GM21825 (cell line): ENCODE data around the gene ERO1A.
"Not testable (repeated sequence)": the region's sequence is repeated elsewhere in the genome, so short reads cannot be mapped to it uniquely, and the experiment has no call there.

ENCODE experiments used
- ATAC-seq: cut with Tn5 transposase; IDR thresholded peaks from one replicate; pipeline ENCODE4 v1.9.1; 2021; ENCODE audit warnings: mild to moderate bottlenecking, moderate library complexity; ENCODE audit not compliant: unreplicated experiment

ERO1A gene, protein sequence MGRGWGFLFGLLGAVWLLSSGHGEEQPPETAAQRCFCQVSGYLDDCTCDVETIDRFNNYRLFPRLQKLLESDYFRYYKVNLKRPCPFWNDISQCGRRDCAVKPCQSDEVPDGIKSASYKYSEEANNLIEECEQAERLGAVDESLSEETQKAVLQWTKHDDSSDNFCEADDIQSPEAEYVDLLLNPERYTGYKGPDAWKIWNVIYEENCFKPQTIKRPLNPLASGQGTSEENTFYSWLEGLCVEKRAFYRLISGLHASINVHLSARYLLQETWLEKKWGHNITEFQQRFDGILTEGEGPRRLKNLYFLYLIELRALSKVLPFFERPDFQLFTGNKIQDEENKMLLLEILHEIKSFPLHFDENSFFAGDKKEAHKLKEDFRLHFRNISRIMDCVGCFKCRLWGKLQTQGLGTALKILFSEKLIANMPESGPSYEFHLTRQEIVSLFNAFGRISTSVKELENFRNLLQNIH

GRCh38 chr14:52695481-52696091, at the start of gene ERO1A:
ERO1A (minus strand) TSS chr14:52695558; CDS start chr14:52695481, 77 bp downstream.
- ATAC-seq: peak; percentile 75

DNA sequence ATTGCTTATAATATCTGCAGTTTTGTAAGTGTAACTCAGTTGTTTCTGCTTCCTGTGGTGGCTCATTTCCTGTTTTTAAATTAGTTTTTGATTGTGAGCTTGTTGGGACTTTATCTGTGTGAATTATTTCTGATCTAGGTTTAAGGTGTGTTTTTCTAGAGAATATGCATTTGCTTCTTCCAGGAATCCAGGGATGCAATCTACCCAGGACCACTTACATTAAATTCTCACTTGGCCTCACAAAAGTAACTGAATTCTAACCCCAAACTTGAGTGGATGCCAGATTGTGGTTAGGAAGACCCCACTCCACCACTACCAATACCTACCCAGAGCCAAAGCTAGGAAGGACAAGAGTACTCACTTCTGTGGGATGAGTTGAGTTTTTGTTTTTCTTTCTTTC, 46.5 kb upstream of the ERO1A start:
- peak; percentile 23 for ATAC-seq

DNA sequence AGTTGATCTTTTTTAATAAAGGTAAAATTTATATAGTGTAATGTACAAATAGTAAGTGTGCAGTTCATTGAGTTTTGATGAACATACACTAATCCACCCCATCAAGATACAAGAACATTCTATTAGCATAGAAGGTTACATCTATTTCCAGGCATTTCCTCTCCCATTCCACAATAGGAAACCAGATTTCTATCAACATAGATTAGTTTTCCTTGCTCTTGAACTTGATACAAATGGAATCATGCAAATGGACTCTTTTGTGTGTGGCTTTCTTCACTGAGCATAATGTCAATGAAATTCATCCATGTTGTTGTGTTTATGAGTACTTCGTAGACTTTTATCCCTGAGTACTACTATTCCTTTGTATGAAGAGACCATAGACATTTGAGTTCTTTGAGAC, 45.4 kb upstream of the ERO1A start:
- ATAC-seq: no peak

DNA sequence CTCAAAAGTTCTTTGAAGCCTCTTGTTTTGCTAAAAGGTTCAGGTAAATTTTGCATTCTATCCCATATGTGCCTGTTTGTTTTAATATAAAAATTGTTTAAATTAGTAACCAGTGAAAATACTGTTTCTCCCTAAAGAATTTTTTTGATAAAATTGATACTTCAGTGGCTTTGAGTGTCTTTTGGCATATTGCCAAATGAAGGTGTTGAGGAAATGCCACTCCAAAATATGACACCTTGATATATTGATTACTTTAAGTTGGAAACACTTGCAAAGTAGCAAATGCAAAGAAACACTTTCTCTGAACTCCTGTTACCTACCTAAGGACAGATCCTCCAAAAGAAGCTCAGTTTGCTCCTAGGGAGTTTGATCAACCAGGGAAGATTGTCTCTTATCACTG, 43.1 kb upstream of the ERO1A start:
- no peak for ATAC-seq

DNA sequence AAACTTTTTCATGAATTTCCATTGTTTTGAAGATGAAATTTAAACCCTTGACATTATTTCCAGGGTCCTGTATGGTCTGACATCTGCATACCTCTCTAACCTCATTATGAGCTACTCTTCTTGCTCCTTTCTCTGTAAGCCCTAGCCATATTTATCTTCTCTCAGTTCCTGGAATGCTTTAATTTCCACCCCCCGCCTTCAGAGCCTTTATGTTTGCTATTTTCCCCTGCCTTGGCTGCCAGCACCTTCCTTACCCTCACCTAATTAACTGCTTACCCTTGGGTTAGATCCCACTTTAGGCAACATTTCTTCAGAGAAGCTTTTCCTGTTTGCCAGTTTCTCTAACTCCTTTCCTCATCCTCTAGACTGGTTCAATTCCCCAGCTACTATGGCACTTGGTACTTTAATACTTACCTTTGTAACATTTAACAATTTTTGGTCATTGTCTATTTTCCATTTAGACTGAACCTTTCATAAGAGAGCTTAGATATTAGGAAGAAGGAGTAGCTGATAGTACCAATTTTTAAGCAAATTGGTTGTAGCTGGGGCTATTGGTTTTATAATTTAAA, 40.6 kb upstream of the ERO1A start:
- no peak for ATAC-seq

DNA sequence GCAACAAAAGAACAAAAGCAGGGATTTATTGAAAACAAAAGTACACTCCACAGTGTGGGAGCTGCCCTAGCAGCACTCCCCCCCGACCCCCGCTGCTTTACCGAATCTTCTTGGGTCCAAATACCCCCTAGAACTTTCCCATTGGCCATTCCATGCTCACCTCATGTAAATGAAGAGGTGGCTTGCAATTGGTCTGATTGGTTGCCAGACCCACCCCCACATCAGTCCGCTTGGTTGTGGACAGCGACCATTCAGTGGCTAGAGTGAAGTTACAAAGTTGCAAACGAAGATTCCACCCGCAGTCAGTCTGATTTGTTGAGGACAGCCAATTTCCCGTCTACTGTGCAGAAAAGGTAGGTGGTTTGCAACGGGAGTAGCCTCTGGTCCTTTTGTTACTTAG, 38.5 kb upstream of the ERO1A start:
- ATAC-seq: no peak

DNA sequence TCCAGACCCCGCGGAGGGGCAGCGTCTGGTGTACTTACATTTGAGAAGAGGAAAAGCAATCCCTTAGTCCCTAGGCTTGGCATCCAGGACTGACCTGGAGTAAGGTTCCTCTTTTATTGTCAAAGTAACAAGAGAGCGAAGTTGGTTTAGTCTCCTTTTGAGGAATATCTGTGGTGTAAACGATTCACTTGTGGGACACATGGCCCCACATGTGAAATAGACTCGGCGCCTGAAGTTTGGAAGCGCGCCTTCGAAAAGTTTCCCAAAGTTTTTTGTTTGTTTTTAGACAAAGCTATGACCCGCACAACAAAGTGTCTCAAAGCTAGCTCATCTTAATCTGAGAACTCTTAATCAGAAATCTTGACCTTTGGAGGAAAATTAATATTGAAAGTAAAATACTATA, 35.4 kb upstream of the ERO1A start:
- no peak for ATAC-seq

- ATAC-seq: peak; percentile 94
Measured at GRCh38 chr14:52729925-52730708, 34.8 kb upstream of the ERO1A start, which contains the start of gene STYX. STYX (plus strand) TSS chr14:52730166; CDS start chr14:52730475, 309 bp downstream.

DNA sequence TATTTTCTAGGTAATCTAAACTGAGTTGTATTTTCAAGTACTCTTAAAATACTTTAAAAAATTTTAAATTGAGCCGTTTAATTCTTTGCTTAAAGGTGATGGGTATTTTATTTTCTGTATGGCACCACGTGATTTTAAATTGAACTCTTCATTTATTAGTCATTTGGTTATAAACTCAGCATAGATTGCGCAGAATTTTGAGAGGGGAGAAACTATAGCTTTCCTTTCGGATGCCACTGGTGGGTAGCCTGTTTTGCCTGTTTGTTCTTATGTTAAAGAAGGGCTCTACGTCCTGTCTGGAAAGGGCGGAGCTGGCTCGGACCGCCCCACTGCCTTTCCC, 34.2 kb upstream of the ERO1A start:
- no peak for ATAC-seq

DNA sequence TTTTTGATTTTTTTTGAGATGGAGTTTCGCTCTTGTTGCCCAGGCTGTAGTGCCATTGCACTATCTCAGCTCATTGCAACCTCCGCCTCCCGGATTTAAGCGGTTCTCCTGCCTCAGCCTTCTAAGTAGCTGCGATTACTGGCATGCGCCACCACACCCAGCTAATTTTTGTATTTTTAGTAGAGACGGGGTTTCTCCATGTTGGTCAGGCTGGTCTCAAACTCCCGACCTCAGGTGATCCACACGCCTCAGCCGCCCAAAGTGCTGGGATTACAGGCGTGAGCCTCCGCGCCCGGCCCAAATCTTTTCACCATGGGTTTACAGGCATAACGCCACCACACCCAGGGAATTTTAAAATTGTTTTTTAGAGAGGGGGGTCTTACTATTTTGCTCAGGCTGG, 33.7 kb upstream of the ERO1A start:
- ATAC-seq: not testable (repeated sequence)

DNA sequence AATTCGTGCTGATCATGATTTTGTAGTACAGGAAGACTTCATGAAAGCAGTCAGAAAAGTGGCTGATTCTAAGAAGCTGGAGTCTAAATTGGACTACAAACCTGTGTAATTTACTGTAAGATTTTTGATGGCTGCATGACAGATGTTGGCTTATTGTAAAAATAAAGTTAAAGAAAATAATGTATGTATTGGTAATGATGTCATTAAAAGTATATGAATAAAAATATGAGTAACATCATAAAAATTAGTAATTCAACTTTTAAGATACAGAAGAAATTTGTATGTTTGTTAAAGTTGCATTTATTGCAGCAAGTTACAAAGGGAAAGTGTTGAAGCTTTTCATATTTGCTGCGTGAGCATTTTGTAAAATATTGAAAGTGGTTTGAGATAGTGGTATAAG, 32.2 kb upstream of the ERO1A start:
- not testable (repeated sequence) for ATAC-seq

DNA sequence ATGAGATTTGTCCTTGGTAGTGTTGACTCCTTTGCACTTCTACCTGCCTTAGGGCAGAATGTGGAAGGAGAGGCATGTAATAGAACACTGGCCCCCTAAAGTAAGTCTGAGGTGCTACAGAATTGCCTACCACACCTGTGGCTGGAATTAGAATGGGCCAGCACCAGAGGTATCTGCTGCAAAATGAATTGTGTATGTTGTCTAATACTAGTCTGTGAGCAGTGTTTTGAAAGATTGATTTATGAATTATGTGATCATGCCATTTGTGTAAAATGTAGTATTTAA, 28.9 kb upstream of the ERO1A start:
- ATAC-seq: no peak

DNA sequence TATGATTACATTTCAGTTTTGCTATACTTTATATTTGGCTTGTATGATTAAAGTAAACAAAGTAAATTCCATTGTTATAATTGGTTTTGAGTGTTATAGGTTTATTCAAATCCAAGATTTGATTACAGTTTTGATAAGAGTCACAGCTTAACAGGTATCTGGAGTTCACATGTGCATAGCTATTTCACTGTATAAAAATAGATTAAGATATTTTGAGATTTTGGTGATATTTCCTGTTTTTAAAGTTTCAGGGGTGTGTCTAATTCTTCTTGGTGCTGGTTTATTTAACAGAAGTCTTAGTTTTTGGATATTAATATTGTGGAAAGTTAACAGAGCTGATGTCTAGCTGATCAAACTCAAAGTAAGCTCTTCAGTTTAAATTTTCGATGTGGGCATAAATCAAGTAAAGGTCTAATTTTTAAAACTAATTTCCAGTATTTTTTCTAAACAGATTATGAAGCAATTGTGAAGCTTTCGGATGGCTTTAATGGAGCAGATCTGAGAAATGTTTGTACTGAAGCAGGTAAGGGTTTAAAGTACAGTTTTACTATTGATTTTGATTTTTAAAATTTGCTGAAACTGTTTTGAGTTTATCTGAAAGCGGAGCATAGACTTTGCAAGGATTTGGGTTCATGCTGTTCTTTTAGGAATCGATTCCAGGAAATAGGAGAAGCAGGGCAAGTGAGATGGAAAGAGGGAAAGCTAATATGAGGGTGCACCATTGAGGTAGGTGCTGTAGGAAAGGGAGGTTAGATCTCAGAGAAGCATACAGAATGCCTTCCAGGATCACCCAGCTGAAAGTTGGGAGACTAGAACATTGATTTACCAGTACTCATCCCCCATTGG, 28.4 kb upstream of the ERO1A start:
- no peak for ATAC-seq

- ATAC-seq: no peak
Measured at GRCh38 chr14:52716155-52716554, 20.8 kb upstream of the ERO1A start.

GRCh38 chr14:52711666-52712065, 16.3 kb upstream of the ERO1A start:
- ATAC-seq: no peak

DNA sequence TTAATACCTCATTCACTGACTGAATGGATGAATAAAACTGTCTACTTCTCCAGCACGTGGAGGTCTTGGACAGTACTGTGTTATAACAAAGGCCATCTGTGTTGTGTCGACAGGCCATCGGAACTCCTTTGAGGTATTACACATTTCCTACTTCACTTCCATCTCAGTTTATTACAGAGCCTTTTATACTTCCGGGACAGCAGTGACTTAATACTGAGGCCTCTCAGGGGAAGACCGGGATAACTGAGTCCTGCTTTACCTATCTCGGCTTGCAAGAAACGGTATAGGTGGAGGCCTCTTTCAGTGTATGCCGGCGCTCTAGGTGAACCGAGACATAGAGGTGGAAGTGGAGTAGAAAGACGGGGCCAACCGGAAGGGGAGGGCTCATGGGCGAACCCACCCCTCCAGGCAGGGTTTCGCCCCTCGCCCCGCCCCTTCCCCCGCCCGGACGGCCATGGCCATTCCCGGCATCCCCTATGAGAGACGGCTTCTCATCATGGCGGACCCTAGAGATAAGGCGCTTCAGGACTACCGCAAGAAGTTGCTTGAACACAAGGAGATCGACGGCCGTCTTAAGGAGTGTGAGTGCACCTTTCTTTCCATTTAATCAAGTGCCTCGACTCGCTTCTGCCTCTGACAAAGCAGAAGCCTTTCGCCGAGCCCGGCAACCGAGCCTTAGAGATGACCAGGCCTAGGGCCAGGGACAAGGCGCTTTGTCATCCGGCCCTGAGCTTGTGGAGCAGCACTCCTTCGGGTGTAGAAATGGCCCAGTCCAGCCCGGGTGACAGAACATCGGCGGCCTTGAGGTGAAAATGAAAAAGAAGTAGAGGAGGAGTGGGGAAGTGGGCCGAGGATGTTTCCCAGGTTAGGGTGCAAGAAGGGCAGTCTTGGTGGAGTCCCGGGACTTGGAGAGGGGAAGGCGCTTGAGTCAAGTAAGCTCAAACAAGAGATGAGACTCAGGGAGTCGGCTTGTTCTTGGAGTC, 11.7 kb upstream of the ERO1A start, which contains the start of gene PSMC6:
Gene PSMC6 (plus strand): TSS at position 477 of the 983 bp plus-strand sequence. CDS start 20 bp downstream, at position 497.
- peak; percentile 97 for ATAC-seq

DNA sequence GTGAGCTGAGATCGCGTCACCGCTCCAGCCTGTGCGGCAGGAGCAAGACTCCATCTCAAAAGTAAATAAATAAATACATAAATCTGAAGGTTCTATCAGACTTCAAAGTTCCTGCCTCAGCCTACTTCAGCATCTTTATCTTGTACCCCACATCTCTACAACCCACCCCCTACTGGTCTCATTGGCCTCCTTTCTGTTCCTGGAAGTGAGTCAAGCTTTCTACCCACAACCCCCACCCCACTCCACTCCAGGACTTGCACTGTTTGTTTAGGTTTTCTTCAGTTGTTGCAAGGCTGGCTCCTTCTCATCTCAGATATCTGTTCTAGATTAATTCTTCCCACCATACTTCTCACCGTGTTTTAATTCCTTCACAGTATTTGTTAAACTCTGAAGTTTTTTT, 10.9 kb upstream of the ERO1A start:
- no peak for ATAC-seq

GRCh38 chr14:52703664-52704063, 8.3 kb upstream of the ERO1A start:
- ATAC-seq: no peak

DNA sequence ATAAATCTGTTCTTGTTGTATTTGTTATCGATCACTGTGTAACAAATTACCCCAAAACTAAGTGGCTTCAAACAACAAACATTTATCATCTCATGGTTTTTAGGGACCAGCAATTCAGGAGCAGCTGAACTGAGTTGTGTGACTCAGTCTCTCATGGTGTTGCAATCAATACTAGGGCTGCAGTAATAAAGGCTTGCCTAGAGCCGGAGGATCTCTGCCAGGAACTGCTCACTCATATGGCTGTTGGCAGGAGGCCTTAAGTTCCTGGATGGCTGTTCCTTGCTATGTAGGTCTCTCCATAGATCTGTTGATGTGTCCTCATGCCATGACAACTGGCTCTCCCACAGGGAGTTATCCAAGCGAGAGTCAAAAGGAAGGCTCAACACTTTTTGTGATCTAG, 7.9 kb upstream of the ERO1A start:
- ATAC-seq: no peak
